GM12878 (cell line): ENCODE data around the gene SIX1. TPM values are rescaled to one million over a fixed set of nuclear protein-coding genes. Genes with fewer than 3 reads are reported as not detected.

ENCODE experiments used
- ATAC-seq: fragments of 200-7000 bp; cut with Tn5 transposase; 3 replicates; pipeline ENCODE4 v1.9.1; 2020; ENCODE audit warnings: mild to moderate bottlenecking, moderate library complexity
- BruUV-seq: library from RNA; stranded (reverse); fragments of 400-500 nt; replicated peaks from 2 replicates; lab custom pipeline; 2021; lab: Mats Ljungman, UMichigan
- CTCF ChIA-PET: fragments of 300-600 bp; sonication (Branson Sonifier 250); formaldehyde crosslinking; extraction: SDS; loops from one replicate; lab custom pipeline; 2021; ENCODE audit warnings: inconsistent platforms; lab: Yijun Ruan, JAX
- POLR2A ChIA-PET: fragments of 350-600 bp; formaldehyde crosslinking; extraction: SDS; loops from one replicate; lab custom pipeline; 2021; ENCODE audit warnings: inconsistent platforms; lab: Charles Lee
- RAD21 ChIA-PET: fragments of 300-600 bp; sonication (Branson Sonifier 250); formaldehyde crosslinking; loops from one replicate; lab custom pipeline; 2023; ENCODE audit warnings: antibody characterized with exemption; ENCODE audit not compliant: unreplicated experiment; lab: Charles Lee
- SMC1A ChIA-PET: fragments of 300-600 bp; sonication (Branson Sonifier 250); formaldehyde crosslinking; loops from one replicate; lab custom pipeline; 2023; ENCODE audit not compliant: unreplicated experiment, uncharacterized antibody; lab: Charles Lee
- DNase-seq: peaks from one replicate; pipeline ENCODE4 v3.0.0-alpha.2; 2011; ENCODE audit warnings: low read depth, low spot score
- FAIRE-seq: peaks from 3 replicates; lab custom pipeline; 2011; peaks lifted over from hg19 to GRCh38; lab: Jason Lieb, UNC
- H2AFZ ChIP-seq: 2 replicates; pipeline ENCODE4 v1.6.0; 2011; ENCODE audit warnings: low read depth, low read length, control low read depth; ENCODE audit not compliant: control insufficient read depth
- H3K27ac ChIP-seq: 2 replicates; pipeline ENCODE4 v1.5.1; 2011; ENCODE audit warnings: control low read depth; ENCODE audit not compliant: control insufficient read depth, insufficient read depth
- H3K27me3 ChIP-seq, 2 experiments: replicated peaks in 1 of 2; 2 replicates each; pipeline versions ENCODE4 v1.6.0 to v1.6.1; 2011; ENCODE audit warnings: low read length in 1 of 2; ENCODE audit not compliant: control insufficient read depth in 2 of 2, insufficient read depth in 2 of 2
- H3K36me3 ChIP-seq, 2 experiments: 2 replicates each; pipeline ENCODE4 v1.5.1; 2011; ENCODE audit warnings: low read length in 1 of 2; ENCODE audit not compliant: control insufficient read depth in 2 of 2, insufficient read depth in 2 of 2
- H3K4me1 ChIP-seq: 2 replicates; pipeline ENCODE4 v1.6.1; 2011; ENCODE audit warnings: mild to moderate bottlenecking, low read length, moderate library complexity, mixed read lengths; ENCODE audit not compliant: control insufficient read depth, insufficient read depth
- H3K4me2 ChIP-seq: 2 replicates; pipeline ENCODE4 v1.6.0; 2011; ENCODE audit warnings: control low read depth; ENCODE audit not compliant: control insufficient read depth, insufficient read depth
- H3K4me3 ChIP-seq: fragments of 200-600 bp; sonication (generic); 2 replicates; pipeline ENCODE4 v1.5.1; 2016
- H3K79me2 ChIP-seq: 2 replicates; pipeline ENCODE4 v1.6.0; 2011; ENCODE audit warnings: low read length; ENCODE audit not compliant: control insufficient read depth, insufficient read depth
- H3K9ac ChIP-seq: 2 replicates; pipeline ENCODE4 v1.8.0; 2011; ENCODE audit warnings: low read length, control low read depth, mixed read lengths; ENCODE audit not compliant: control insufficient read depth, insufficient read depth
- H3K9me3 ChIP-seq: replicated peaks from 3 replicates; pipeline ENCODE4 v1.5.1; 2011; ENCODE audit warnings: mild to moderate bottlenecking, low read length; ENCODE audit not compliant: control insufficient read depth, insufficient read depth
- H4K20me1 ChIP-seq: 2 replicates; pipeline ENCODE4 v1.6.0; 2011; ENCODE audit not compliant: control insufficient read depth, insufficient read depth
- CBX5 ChIP-seq: sonication (generic); IDR thresholded peaks from 2 replicates; pipeline ENCODE4 v1.6.1; 2016; ENCODE audit warnings: low read depth, moderate library complexity, mild to moderate bottlenecking, inconsistent platforms
- CHD1 ChIP-seq: IDR thresholded peaks from 2 replicates; pipeline ENCODE4 v1.6.1; 2012; ENCODE audit warnings: low read depth, low read length, improper control_type of control experiment
- FOXM1 ChIP-seq: IDR thresholded peaks from 2 replicates; pipeline ENCODE4 v1.6.1; 2012; ENCODE audit warnings: low read depth, mild to moderate bottlenecking, inconsistent platforms, low read length, moderate library complexity
- GATAD2B ChIP-seq: fragments of 450-650 bp; conservative IDR thresholded peaks from 2 replicates; pipeline ENCODE4 v1.6.1; 2017; ENCODE audit warnings: low read depth, mild to moderate bottlenecking, moderate library complexity
- HDAC2 ChIP-seq: fragments of 200-600 bp; sonication (generic); IDR thresholded peaks from 2 replicates; pipeline ENCODE4 v1.6.1; 2017
- NFIC ChIP-seq: IDR thresholded peaks from 2 replicates; pipeline ENCODE4 v1.6.1; 2012; ENCODE audit warnings: low read depth, mild to moderate bottlenecking, inconsistent platforms, low read length, moderate library complexity
- SREBF1 ChIP-seq: IDR thresholded peaks from 2 replicates; pipeline ENCODE4 v1.6.1; 2012; ENCODE audit warnings: mild to moderate bottlenecking, low read length
- TBL1XR1 ChIP-seq: IDR thresholded peaks from 2 replicates; pipeline ENCODE4 v1.6.1; 2012; ENCODE audit warnings: low read depth, low read length, improper control_type of control experiment
- TCF7 ChIP-seq: IDR thresholded peaks from 2 replicates; pipeline ENCODE4 v1.6.1; 2014; ENCODE audit warnings: antibody characterized with exemption, borderline replicate concordance
- ZNF274 ChIP-seq: IDR thresholded peaks from one replicate; pipeline ENCODE4 v1.8.0; 2011; ENCODE audit not compliant: insufficient read length, insufficient read depth
- ZZZ3 ChIP-seq: IDR thresholded peaks from 2 replicates; pipeline ENCODE4 v1.6.1; 2011; ENCODE audit warnings: low read depth; ENCODE audit not compliant: control insufficient read depth, insufficient read length
- WGBS: methylation state at CpG from one replicate; pipeline ENCODE4 v1.1.6; 2016; ENCODE audit warnings: low lambda C conversion rate; ENCODE audit not compliant: insufficient replicate concordance, insufficient coverage; ENCODE audit errors: missing lambda C conversion rate; 5-methylcytosine and 5-hydroxymethylcytosine counted together
- in situ Hi-C: fragments of 300-500 bp; cut with MboI; formaldehyde crosslinking; loops from 9 replicates; pipeline ENCODE4 v1.14.3; 2018; ENCODE audit warnings: mixed read lengths
- intact Hi-C: fragments of 100-400 bp; cut with micrococcal nuclease; formaldehyde crosslinking; loops from one replicate; pipeline ENCODE4 v1.14.2; 2022; ENCODE audit not compliant: unreplicated experiment
- polyA plus RNA-seq, 11 experiments: library from polyadenylated mRNA; depleted of rRNA in 4 of 11; unstranded in 6 of 11; stranded (reverse) in 5 of 11; fragments of >200 nt; fragmentation: Nextera tagmentation in 4 of 11; fragmentation: Illumina TruSeq in 1 of 11; extraction: Ambion mirVana in 4 of 11; extraction: Trizol in 1 of 11; gene quantifications; 1 replicate in 1 of 11; 2 replicates in 10 of 11; pipeline versions ENCODE4 v1.2.1 to v1.2.3, GENCODE V29; 2011 to 2016; ENCODE audit warnings: inconsistent platforms in 2 of 11, missing spikeins in 2 of 11, low read depth in 1 of 11
- total RNA-seq, 4 experiments: library from RNA; depleted of rRNA in 3 of 4; stranded (reverse); fragments of >200 nt in 3 of 4; fragmentation: Illumina TruSeq in 1 of 4; extraction: Trizol in 1 of 4; gene quantifications; 2 replicates each; pipeline versions ENCODE4 v1.2.1 to v1.2.3, GENCODE V29; 2013 to 2021
- TF ChIP-seq, protein P1 (sequence below): fragments of 450-650 bp; formaldehyde crosslinking; IDR thresholded peaks from 2 replicates; pipeline ENCODE4 v1.5.0; 2022; ENCODE audit warnings: mild to moderate bottlenecking, missing genetic modification characterization
- TF ChIP-seq, protein P2 (sequence below): fragments of 450-650 bp; formaldehyde crosslinking; IDR thresholded peaks from 2 replicates; pipeline ENCODE4 v1.4.0; 2022; ENCODE audit warnings: mild to moderate bottlenecking, moderate library complexity

Gene SIX1
- total and polyA plus RNA-seq, 10 of the 15 experiments (the other 5 are each of a cell fraction or from before 2014, with no cell fraction given): 0.03 to 0.06 (median 0.05) TPM; not detected in 5

DNA sequence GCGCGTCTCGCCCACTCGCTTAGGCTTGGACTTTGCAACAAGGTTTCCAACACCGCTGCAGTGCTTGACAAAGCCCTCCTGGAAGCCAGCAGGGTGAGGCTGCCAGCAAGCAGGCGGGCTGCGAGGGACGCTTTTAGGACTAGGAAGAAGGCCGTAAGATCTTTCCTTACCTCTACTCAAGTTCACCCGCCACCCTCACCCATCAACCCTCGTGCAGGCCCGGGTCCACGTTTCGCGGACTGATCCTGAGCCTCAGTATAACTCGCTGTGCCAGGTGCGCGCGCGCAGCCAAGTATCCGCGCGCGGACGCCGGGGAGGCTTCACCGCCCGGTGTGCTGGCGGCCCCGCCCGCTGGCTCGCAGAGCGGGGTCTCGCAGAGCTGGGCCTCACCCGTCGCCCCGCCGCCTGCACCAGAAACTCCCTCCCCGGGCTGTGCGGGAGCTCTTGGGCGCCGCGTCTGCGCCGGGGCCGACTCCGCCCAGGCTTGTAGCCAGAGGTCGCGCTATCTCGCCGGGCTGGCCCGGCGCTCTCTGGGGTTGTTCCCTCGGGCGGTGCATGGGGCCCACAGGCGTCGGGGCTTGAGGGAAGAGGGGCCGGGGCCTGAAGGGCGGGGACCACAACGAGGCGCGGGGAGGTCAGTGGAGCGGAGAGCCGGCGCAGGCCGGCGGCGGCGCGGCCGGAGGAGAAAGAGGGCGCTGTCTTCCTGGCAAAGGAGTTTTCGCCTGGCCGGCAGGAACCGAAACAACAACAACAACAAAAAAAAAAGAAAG is 7.6 kb upstream of the SIX1 start (continued):
- TF ChIP-seq CBX5 (0 out of 2 replicates have a peak, but pooled peaks have one; percentile 16), FOXM1 (no peak), SREBF1 (no peak), HDAC2 (peak; percentile 60; the same call in 1 of the 2 replicates)

DNA sequence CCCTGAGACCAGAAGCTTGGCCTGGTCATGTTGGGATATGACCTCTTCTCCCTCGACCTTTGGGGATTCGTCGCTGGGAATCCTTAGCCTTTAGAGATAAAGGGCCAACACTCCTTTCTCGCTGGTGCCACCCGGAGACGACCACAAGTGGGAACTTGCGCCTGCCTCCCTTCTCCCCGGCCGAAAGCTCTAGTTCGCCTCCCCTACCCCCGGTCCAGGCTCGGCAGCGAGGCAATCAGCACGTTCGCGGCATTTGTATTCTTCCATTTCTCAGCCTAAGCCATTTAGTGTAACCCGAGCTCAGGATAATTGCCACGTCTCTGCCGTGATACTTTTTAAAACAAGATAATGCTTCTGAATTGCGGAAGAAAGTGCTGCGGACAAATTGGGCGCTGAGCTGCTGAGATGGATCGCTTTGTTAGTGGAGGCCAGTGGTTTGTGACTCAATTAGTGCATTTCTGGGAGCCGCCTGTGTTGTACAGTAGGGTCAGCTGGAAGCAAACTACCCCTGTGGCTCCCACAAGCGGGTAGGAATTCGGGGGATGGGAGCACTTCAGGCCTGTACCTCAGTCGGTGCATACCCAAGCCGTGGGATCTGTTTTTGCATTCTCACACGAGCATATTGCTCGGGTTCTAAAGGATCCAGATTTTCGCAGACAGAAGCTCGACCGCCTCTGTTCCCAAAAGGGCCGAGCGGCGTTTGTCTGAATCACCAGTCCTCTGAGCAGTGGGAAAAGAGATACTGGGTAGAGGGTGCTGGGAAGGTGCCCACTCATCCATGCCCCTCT is 6.8 kb upstream of the SIX1 start:
- H3K27ac ChIP-seq: no peak overlapping the region
- ATAC-seq (no peak), FAIRE-seq (no peak), DNase-seq (no peak)
- H3K4me1 ChIP-seq: peaks cover 9% of the 10 kb centered on the region
- H4K20me1 ChIP-seq: no peaks in the 10 kb centered on the region
- no peaks in the 10 kb centered on the region; the same call in 1 of the 3 replicates for H3K9me3 ChIP-seq
- peaks cover 12 to 33% of the 10 kb centered on the region in 2 experiments for H3K27me3 ChIP-seq
- CTCF ChIA-PET: interaction anchor here (0.8 to 1.5 kb wide), 15 partner anchors 8 to 597 kb away, joined by 3 to 8 read pairs (median 3); no protein-coding TSS in a partner anchor
- BruUV-seq: no TSS peak
- RAD21 ChIA-PET: interaction anchor here (0.7 to 1.5 kb wide), 4 partner anchors 159 to 369 kb away, joined by 3 to 5 read pairs (median 4); no protein-coding TSS in a partner anchor
- in situ Hi-C loops (no loop called here), intact Hi-C loops (loop anchor here (5.0 kb wide), 1 partner anchor 326 kb away; the partner anchor contains the start of genes SLC38A6 and TRMT5)
- no peak overlapping the region for H3K9ac ChIP-seq
- 0 out of 2 replicates have a peak overlapping the region, but pooled peaks have one; percentile 85 for H3K4me3 ChIP-seq
- 14% methylated on average over 36 of the region's 36 CpGs for WGBS
- POLR2A ChIA-PET: interaction anchor here (0.5 kb wide), 1 partner anchor 817 kb away, joined by 3 read pairs; no protein-coding TSS in a partner anchor
- no peaks in the 10 kb centered on the region for H3K36me3 ChIP-seq
- H3K4me2 ChIP-seq: peak overlapping the region; percentile 94
- H2AFZ ChIP-seq: peak overlapping the region; percentile 94; the same call in 1 of the 2 replicates
- H3K79me2 ChIP-seq: no peaks in the 10 kb centered on the region
- SMC1A ChIA-PET: interaction anchor here (0.6 to 1.5 kb wide), 7 partner anchors 10 to 594 kb away, joined by 3 to 4 read pairs (median 3); no protein-coding TSS in a partner anchor
- TF ChIP-seq TCF7: no peak
- no peak for TF ChIP-seq GATAD2B
- TF ChIP-seq NFIC: no peak
- TF ChIP-seq ZNF274: no peak
- no peak for TF ChIP-seq ZZZ3
- TF ChIP-seq CHD1: no peak
- TF ChIP-seq, protein P1, sequence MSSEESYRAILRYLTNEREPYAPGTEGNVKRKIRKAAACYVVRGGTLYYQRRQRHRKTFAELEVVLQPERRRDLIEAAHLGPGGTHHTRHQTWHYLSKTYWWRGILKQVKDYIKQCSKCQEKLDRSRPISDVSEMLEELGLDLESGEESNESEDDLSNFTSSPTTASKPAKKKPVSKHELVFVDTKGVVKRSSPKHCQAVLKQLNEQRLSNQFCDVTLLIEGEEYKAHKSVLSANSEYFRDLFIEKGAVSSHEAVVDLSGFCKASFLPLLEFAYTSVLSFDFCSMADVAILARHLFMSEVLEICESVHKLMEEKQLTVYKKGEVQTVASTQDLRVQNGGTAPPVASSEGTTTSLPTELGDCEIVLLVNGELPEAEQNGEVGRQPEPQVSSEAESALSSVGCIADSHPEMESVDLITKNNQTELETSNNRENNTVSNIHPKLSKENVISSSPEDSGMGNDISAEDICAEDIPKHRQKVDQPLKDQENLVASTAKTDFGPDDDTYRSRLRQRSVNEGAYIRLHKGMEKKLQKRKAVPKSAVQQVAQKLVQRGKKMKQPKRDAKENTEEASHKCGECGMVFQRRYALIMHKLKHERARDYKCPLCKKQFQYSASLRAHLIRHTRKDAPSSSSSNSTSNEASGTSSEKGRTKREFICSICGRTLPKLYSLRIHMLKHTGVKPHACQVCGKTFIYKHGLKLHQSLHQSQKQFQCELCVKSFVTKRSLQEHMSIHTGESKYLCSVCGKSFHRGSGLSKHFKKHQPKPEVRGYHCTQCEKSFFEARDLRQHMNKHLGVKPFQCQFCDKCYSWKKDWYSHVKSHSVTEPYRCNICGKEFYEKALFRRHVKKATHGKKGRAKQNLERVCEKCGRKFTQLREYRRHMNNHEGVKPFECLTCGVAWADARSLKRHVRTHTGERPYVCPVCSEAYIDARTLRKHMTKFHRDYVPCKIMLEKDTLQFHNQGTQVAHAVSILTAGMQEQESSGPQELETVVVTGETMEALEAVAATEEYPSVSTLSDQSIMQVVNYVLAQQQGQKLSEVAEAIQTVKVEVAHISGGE (CRISPR knock-in tag): no peak
- TF ChIP-seq TBL1XR1: no peak
- TF ChIP-seq, protein P2, sequence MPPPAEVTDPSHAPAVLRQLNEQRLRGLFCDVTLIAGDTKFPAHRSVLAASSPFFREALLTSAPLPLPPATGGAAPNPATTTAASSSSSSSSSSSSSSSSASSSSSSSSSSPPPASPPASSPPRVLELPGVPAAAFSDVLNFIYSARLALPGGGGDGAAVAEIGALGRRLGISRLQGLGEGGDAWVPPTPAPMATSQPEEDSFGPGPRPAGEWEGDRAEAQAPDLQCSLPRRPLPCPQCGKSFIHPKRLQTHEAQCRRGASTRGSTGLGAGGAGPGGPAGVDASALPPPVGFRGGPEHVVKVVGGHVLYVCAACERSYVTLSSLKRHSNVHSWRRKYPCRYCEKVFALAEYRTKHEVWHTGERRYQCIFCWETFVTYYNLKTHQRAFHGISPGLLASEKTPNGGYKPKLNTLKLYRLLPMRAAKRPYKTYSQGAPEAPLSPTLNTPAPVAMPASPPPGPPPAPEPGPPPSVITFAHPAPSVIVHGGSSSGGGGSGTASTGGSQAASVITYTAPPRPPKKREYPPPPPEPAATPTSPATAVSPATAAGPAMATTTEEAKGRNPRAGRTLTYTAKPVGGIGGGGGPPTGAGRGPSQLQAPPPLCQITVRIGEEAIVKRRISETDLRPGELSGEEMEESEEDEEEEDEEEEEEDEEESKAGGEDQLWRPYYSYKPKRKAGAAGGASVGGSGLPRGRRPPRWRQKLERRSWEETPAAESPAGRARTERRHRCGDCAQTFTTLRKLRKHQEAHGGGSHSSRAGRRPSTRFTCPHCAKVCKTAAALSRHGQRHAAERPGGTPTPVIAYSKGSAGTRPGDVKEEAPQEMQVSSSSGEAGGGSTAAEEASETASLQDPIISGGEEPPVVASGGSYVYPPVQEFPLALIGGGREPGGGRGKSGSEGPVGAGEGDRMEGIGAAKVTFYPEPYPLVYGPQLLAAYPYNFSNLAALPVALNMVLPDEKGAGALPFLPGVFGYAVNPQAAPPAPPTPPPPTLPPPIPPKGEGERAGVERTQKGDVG (CRISPR knock-in tag): no peak
